Kidney epithelial cell (primary cell): Measurements from ENCODE around the gene TBX4. TPM values are rescaled to one million over a fixed set of nuclear protein-coding genes. Genes with fewer than 3 reads are reported as not detected.

Experiments used
- DNase-seq: peaks from one replicate; pipeline ENCODE4 v3.0.0-alpha.2; 2010; ENCODE audit warnings: low read depth
- H3K27me3 ChIP-seq: 2 replicates; pipeline ENCODE4 v1.6.0; 2011; ENCODE audit warnings: low read length; ENCODE audit not compliant: control insufficient read depth, insufficient read depth
- H3K36me3 ChIP-seq: 2 replicates; pipeline ENCODE4 v1.5.1; 2011; ENCODE audit warnings: low read length; ENCODE audit not compliant: control insufficient read depth, insufficient read depth
- H3K4me3 ChIP-seq: 2 replicates; pipeline ENCODE4 v1.5.1; 2011; ENCODE audit warnings: low read depth, mild to moderate bottlenecking, control low read depth, low read length
- total RNA-seq: library from RNA; depleted of rRNA; stranded (reverse); fragments of >200 nt; gene quantifications from 2 replicates; pipeline ENCODE4 v1.2.3, GENCODE V29; 2015
- TF ChIP-seq, protein P1 (sequence below): IDR thresholded peaks from 2 replicates; pipeline ENCODE4 v1.5.1; 2011; ENCODE audit warnings: mild to moderate bottlenecking, moderate library complexity, low read length, control low read depth, inconsistent platforms; ENCODE audit not compliant: insufficient read depth, poor library complexity, severe bottlenecking

The TBX4 gene
- total RNA-seq, 1 donor from 2014 or later = not detected

DNA sequence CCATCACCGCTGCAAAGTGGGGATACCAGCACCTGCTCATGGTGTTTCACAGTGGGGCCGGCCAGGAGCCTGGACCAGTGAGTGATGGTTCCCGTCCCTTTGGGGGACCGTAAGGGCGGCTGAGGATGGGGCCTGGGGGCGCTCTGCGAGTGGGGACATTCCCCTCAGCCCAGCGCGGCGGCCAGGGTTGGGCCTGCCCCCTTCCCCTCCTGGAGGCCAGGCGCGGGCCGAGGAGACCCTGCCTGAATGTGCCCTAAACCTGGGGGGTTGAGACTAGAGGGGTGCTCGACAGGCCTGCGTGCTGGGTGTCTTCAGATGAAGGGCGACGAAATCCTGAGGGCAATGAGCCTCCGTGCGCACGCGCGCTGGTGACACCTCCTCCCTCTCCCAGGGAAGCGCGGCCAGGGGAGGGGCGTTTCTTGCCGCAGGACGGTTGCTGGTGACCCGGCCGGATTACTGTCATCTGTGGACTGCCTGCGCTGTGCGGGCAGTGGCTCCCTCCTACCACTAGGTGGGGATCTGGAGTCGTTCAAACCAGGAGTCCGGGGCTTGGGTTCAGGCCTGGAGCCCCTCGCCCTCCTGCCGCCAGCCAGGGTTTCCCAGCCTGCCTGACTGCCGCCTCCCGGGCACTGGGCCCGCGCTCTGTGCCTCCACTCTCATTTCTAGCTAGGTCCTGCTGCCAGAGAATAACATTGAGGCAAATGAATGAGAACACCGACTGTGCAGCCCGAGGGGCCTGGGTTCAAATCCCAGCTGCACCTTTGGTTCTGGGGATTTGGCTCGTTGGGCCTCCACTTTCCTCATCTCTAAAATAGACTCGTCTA lies 35.5 kb upstream of the TBX4 start:
- Histone ChIP-seq H3K36me3 (no peaks in the 10 kb centered on the region), H3K27me3 (peaks cover 29% of the 10 kb centered on the region), H3K4me3 (no peak overlapping the region)
- TF ChIP-seq, protein P1, sequence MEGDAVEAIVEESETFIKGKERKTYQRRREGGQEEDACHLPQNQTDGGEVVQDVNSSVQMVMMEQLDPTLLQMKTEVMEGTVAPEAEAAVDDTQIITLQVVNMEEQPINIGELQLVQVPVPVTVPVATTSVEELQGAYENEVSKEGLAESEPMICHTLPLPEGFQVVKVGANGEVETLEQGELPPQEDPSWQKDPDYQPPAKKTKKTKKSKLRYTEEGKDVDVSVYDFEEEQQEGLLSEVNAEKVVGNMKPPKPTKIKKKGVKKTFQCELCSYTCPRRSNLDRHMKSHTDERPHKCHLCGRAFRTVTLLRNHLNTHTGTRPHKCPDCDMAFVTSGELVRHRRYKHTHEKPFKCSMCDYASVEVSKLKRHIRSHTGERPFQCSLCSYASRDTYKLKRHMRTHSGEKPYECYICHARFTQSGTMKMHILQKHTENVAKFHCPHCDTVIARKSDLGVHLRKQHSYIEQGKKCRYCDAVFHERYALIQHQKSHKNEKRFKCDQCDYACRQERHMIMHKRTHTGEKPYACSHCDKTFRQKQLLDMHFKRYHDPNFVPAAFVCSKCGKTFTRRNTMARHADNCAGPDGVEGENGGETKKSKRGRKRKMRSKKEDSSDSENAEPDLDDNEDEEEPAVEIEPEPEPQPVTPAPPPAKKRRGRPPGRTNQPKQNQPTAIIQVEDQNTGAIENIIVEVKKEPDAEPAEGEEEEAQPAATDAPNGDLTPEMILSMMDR = peak; percentile 94
- peak; percentile 47 for DNase-seq

DNA sequence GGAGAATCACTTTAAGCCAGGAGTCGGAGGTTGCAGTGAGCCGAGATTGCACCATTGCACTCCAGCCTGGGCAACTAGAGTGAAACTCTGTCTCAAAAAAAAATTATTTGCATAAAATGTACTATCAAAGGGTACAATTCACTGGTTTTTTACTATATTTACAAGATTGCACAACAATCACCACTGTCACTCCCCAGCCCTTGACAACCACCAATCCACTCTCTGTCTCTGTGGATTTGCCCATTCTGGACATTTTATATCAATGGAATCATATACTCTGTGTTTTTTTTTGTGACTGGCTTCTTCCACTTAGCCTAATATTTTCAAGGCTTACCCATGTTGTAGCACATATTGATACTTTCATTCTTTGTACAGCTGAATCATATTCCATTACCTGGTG lies 33.8 kb upstream of the TBX4 start:
- TF ChIP-seq, protein P1 = no peak
- no peak overlapping the region for H3K4me3 ChIP-seq
- H3K36me3 ChIP-seq = no peaks in the 10 kb centered on the region
- no peak for DNase-seq
- H3K27me3 ChIP-seq = peaks cover 22% of the 10 kb centered on the region

DNA sequence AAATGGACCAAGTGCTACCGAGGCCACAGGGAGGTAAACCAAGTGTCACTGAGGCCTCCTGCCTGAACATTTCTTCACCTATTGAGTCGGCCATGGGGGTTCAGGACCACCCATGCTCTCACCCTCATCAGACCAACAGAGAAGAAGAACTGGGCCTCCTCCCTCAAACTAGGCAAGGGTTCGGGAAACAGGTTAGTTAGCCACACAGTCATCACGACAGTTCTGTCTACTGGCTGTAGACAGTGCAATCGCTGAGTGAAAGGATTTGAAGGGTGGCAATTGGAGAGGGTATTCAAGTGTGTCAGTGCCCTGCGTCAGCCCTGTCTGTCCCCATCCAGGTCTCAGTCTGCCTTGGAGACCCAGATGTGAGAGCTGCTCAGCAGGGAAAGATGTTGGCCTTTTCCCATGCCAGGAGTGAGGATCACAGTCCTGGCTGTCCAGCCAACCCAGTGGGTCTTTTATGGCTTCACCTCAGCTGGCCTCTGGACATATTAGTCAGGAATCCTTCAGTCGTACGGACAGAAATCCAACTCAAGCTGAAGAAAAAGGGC lies 32.7 kb upstream of the TBX4 start:
- H3K36me3 ChIP-seq = no peaks in the 10 kb centered on the region
- H3K27me3 ChIP-seq = peaks cover 22% of the 10 kb centered on the region
- DNase-seq = no peak
- TF ChIP-seq, protein P1 = no peak
- no peak overlapping the region for H3K4me3 ChIP-seq

DNA sequence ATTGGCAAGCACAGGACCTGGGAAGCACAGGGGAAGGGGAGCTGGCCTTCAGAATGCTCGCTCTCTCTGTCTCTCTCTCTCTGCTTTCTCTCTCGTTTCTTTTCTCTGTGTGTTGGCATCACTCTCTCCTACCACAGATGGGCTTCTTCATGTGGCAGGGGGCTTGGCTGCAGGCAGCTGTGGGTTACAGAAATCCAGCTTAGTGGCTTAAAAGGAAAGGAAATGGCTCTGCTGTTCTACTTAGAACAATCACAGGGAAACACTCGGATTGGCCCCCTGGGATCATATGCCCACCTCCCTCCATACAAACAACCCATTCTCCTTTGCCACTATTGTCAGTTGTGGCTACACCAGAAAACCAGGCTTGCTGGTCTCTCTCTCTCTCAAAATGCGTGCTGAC lies 32.2 kb upstream of the TBX4 start:
- DNase-seq = no peak
- H3K27me3 ChIP-seq = peaks cover 22% of the 10 kb centered on the region
- TF ChIP-seq, protein P1 = no peak
- H3K36me3 ChIP-seq = no peaks in the 10 kb centered on the region
- no peak overlapping the region for H3K4me3 ChIP-seq

DNA sequence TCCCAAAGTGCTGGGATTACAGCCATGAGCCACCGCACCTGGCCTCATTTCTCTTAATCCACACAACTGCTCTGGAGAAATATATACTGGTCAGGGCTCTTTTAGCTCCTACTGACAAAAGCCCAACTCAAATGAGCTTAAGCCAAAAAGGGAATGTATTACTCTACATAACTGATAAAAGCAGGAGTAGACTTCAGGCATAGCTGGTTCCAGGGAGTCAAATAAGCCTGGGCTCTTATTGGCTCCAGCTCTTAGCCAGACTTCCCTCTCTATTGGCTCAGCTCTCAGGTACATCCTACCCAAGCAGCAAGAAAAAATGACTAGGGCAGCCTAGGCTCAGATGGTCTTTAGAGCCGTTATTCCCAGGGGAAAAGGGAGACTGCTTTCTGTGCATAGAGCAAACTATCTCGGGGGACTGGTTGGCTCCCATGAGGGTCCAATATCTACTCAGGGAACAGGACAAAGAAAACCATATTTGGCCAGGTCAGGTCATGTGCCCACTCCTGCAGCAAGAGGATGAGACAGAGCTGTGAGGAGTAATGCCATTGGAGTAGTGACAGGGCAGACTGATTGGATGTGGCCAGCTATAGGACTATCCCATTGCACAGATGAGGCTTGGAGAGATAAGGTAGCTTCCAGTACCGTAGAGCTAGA lies 31.4 kb upstream of the TBX4 start:
- no peak overlapping the region for H3K4me3 ChIP-seq
- H3K27me3 ChIP-seq = peaks cover 22% of the 10 kb centered on the region
- TF ChIP-seq, protein P1 = no peak
- no peak for DNase-seq
- H3K36me3 ChIP-seq = no peaks in the 10 kb centered on the region
